HG03066 (cell line): ENCODE measurements around the gene GLYR1.

Experiments used
- ATAC-seq: cut with Tn5 transposase; IDR thresholded peaks from one replicate; pipeline ENCODE4 v1.9.1; 2021; ENCODE audit warnings: low read depth; ENCODE audit not compliant: unreplicated experiment

GLYR1 gene

DNA sequence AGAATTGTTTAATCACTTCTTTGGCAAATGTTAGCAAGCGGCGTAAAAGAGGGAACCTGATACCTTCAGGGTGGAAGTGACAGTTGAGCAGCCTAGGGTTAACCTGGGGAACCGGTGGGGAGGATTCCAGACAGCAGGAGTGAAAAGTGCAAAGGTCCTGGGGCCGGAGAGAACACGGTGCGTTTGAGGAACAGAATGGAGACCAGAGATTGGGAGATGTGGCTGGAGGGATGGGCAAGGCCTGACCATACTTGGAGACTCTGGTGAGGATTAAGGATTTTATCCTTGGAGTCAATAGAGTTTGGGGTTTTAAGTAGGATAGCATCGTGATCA, 77.8 kb downstream of the GLYR1 start:
- no peak for ATAC-seq

DNA sequence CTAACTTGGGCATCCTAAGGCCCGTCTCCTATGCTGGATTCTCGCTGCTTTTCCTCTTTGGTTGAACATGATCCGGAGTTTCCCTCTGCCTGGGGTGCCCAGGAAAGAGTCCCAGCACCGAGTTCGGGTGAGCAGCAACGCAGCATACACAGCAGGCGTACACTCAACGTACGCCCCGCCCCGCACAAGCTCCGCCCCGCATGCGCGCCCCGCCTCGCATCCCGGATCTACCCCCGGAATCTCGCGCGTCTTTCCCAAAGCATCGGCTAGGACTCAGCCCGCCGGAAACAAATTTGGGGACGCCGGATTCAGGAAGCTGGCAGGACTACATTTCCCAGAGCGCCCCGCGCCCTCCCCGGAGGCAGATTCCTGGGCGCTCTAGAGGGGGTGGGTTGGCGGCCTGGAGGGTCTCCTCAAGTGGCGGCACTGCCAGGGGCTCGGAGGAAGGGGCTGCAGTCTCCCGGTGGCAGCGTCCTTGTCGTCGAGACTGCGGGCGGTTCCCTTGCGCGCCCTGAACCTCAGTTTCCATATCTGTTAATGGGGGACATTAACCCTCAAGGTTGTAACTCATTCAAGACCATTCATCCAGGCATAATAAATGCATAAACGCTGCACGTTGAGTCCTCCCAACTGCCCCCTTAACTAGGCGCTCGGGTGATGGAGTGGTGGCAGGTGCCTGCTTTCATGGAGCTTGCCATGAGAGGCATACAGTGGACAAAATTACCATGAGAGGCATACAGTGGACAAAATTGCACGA, 78.4 kb downstream of the GLYR1 start:
- peak; percentile 61 for ATAC-seq

DNA sequence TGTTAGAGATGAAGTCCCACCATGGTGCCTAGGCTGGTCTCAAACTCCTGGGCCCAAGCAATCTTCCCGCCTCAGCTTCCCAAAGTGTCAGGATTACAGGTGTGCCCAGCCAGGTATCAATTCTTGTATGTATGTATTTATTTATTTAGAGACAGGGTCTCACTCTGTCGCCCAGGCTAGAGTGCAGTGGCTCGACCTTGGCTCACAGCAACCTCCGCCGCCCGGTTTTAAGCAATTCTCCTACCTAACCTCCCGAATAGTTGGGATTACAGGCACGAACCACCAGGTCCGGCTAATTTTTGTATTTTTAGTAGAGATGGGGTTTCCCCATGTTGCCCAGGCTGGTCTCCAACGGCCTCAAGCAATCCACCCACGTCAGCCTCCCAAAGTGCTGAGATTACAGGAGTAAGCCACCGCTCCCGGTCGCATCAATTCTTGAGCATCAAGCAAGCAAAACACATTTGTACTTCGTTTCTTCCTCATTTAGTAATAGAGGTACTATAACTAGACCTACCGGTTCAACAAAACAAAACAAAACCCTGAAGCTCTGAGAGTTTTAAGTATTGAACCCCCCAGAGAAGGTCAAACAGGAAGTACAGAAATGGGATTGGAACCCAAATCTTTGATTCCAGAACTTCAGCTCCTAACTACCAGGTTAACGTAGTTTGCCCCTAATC, 79.1 kb downstream of the GLYR1 start:
- ATAC-seq, result peak; percentile 13

DNA sequence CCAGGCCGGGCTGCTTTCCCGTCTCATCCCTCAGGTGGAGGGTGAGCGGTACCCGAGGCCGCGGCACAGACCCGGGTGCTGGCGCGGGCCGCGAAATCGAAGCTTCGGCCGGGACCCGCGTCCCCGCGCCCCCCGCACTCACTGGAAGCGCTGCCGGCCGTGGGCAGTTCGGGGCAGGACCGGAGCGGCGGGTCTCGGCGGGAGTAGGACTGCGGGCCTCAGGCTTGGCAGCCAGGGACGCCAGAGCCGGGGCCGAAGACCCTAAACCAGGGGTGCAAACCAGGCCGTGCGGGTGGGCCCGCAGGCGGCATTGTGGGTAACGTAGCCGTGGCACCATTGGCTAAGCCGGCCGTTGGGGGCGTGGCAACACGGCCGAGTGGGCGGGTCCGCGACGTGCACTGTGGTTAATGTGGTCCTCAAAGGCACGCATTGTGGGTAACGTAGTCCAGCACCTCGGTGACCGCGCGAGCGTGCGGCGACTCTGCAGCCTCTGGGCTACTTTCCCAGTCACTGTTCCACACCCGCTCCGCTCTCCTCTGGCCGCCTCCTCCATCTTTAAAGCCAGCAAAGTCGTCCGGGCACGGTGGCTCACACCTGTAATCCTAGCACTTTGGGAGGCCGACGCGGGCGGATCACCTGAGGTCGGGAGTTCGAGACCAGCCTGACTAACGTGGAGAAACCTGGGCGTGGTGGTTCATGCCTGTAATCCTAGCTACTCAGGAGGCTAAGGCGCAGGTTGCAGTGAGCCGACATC, 80.0 kb downstream of the GLYR1 start, which contains the start of gene ZNF500:
ZNF500 (minus strand) TSS at position 288 of the 754 bp plus-strand sequence. CDS start 1,184 bp downstream, outside the sequence.
- ATAC-seq, result peak; percentile 77

DNA sequence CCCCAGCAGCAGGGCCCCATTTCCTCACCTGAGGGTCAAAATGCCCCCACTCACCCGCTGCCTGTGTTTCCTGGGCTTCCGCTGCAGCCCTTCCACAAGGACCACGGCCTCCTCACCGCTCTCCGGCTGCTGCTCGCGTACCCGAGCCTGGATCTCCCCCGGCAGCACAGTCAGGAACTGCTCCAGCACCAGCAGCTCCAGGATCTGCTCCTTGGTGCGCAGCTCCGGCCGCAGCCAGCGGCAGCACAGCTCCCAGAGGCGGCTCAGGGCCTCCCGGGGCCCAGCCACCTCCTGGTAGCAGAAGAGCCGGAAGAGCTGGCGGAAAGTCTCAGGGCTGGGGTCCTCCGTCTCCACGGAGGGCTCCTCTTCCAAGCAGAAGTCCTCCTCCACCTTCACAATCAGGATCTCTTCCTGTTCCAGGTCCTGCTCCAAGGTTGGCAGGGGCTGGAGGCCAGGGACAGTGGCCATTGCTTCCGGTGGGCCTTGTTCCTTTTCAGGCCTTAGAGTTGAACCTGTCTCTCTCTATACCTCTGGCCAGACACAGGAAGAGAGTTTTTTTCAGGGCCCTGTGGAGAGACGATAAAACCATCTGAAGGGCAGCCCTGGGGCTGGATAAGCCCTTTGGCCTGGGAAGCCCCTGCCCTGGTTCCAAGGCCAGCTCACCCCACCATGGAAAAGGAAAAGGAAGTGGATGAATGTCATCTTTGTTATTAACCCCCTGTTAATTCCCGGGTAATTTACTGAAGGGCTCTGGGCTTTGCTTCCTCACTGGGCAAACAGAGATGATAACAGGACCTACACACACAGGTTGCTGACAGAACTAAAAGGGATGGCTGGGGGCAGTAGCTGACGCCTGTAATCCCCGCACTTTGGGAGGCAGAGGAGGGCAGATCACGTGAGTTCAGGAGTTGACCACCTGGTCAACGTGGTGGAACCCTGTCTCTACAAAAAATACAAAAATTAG, 81.3 kb downstream of the GLYR1 start:
- ATAC-seq, result no peak

DNA sequence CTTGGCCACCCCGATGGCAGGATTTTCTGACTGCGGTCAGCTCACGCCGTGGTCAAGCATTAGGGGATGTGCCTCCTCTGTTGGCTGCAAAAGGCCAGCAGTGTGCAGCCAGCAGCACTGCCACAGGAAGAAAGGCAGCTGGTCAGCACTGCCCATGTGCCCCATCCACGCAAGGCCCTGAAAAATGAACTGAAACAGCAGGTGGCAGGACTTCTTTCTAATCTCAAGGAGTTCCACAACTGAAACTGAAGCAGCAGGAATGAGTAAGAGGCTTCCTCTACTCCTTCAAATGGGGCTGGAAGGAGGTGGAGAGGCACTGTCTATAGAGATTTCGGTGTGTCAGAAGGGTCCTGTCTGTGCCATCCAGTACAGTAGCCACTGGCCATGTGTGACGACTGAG, 83.3 kb downstream of the GLYR1 start:
- ATAC-seq, result no peak

DNA sequence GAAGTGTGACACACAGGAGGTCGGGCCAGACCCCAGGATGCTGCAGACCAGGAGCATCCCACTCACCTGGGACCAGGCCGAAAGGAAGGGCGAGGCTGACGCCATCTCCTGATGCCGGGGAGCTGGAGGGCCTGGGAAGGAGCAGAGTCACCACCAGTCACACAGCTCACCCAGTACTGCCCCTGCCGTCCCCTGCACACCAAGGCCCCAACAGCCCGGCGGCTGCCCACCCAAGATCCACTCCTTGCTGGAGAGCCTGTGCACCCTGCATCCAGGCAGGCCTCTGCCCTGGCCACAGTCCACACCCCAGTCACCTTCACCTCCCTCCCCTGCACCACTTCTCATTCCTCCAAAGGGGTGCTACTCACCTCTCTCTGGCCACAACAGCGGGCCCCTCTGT, 84.9 kb downstream of the GLYR1 start:
- ATAC-seq, result no peak

DNA sequence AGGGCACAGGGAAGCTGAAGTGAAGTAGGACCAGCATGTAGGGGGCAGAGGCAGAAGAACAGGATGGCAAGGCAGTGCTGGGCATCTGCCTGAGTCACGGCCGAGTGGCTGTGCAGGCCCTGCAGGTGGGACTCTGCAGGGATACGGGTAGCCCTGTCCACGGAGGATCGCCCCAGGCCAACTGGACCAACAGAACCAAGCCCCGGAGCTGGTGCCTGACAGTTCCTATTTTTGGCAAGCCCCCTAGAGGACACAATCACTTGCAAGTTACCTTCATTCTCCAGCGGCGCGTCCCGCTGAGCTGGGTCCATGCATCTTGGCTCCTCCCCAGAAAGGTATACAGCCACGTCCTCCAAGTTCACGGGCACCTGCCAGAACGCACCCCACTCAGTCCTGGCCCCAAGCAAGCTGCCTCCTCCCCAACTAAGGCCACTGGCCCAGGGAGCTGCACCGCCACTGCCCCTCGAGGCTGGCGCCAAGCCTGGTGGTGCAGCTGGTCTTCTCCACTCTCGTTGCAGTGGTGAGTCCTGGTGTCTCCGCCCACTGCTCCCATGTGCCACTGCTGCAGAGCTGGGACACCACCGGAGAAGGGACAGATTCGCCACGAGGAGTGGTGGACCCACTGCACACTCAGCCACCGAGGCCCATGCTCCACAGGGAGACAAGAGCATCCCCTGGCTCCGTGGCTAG, 86.7 kb downstream of the GLYR1 start:
- no peak for ATAC-seq

DNA sequence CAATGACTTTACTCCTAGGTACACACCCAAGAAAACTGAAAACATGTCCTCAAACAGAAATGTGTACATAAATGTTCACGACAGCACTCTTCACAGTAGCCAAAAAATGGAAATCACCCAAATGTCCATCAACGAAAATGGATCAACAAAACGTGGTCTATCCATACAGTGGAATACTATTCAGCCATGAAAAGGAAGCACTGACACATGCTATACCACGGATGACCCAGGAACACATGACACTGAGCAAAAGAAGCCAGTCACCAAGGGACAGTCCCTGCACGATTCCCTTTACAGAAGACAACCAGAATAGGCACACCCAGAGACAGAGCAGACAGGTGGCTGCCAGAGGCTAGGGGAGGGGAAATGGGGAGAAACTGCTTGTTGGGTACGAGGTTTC, 91.4 kb downstream of the GLYR1 start:
- ATAC-seq, result no peak

DNA sequence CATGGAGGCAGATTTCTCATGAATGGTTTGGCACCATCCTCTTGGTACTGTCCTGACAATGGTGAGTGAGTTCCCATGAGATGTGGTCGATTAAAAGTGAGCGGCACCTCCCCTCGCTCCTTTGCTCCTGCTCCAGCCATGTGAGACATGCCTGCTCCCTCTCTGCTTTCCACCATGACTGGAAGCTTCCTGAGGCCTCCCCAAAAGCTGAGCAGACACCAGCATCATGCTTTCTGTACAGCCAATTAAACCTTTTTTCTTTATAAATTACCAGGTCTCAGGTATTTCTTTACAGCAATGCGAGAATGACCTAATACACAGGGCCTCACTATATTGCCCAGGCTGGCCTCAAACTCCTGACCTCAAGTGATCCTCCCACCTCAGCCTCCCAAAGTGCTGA, 92.2 kb downstream of the GLYR1 start:
- no peak for ATAC-seq

DNA sequence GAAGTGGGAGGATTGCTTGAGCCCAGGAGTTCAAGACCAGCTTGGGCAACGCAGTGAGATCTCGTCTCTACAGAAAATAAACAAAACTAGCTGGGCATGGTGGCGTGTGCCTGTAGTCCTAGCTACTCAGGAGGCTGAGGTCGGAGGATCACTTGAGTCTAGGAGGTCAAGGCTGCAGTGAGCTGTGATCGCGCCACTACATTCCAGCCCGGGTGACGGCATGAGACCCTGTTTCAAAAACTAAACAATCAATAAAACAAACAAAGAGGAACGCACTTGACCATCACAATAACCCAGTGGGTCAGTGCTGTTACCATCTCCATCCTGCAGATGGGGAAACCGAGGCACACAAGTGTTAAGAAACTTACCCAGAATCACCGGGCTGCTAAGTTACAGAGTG, 93.9 kb downstream of the GLYR1 start:
- ATAC-seq, result no peak
